ENCODE measurements around the gene GRK6.

Gene GRK6

GRCh38 chr5:177405805-177406204 is 20.7 kb upstream of the GRK6 start (continued):
- TF ChIP-seq PRDM2 (tag by site-specific recombination; IDR thresholded peaks at IDR 0.05; ENCODE audit: borderline replicate concordance), result no peak
- no peak for TF ChIP-seq KLF16 (tag by site-specific recombination; IDR thresholded peaks at IDR 0.05)
- TF ChIP-seq ZSCAN5A (tag by site-specific recombination; IDR thresholded peaks at IDR 0.05), result no peak

DNA sequence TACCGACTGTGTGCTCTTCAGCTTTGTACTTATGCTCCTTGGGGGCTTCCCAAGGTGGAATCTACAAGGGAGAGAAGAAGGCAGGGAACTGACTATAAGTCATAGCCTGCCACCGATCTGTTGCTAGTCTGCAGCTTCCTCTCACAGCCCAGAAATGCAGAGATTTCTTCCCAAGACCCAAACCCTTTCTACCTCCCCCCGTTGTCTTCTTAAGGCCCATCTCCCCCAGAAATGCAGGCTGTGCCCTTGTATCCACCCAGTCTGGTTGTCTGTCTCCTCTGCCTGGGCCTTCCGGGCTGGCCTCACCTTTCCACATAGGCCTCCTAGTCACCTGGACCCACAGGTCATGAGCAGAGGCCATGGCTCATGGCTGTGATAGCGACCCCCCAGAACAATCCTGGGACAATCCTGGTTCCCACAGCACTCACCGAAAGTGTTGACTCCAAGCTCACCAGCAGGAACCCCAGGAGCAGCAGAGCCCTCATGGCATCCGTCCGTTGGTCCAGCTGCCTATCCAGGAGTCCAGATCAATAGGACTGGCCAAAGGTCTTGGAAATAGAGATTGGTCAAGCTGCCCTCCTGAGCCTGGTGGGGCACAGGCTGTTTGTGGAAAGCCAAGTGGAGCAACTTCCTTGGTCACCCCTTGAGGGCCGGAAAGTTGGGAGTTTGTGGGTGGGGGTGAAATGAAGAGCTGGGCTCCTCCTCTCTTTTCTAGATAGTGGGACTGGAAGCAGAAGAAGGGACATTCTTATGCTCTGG is 17.3 kb upstream of the GRK6 start, which contains the start of gene F12:
Gene F12 (minus strand): TSS at position 522 of the 759 bp plus-strand sequence. CDS start 37 bp downstream, at position 485.
- H3K4me1 ChIP-seq (ENCODE audit: control insufficient read depth, insufficient read depth, low read length), result no peaks in the 10 kb centered on the region
- ChIA-PET CTCF (interaction anchor here (0.7 to 1.1 kb wide), 6 partner anchors 19 to 92 kb away, joined by 3 to 6 read pairs (median 4); no protein-coding TSS in a partner anchor), POLR2A (interaction anchor here (1.0 to 2.2 kb wide), 3 partner anchors 18 to 39 kb away, joined by 3 to 12 read pairs (median 3); partner anchors contain the start of gene GRK6)
- H3K4me3 ChIP-seq (ENCODE audit: low read depth, low read length), result no peak within 1 kb of the TSS
- no peaks in the 10 kb centered on the region for H3K36me3 ChIP-seq (ENCODE audit: control insufficient read depth in 2 of 2, insufficient read depth in 1 of 2, low read length in 2 of 2)
- TF ChIP-seq REPIN1 (tag by site-specific recombination; IDR thresholded peaks at IDR 0.05; ENCODE audit: low read depth) (no peak), ZNF302 (tag by site-specific recombination; IDR thresholded peaks at IDR 0.05; ENCODE audit: low read depth) (no peak), ZNF658 (tag by site-specific recombination; IDR thresholded peaks at IDR 0.05) (no peak), SCRT2 (tag by site-specific recombination; IDR thresholded peaks at IDR 0.05) (no peak), ZNF521 (tag by site-specific recombination; IDR thresholded peaks at IDR 0.05) (no peak), ZNF571 (tag by site-specific recombination; IDR thresholded peaks at IDR 0.05) (no peak), GLIS1 (tag by site-specific recombination; IDR thresholded peaks at IDR 0.05) (no peak), ZSCAN4 (tag by site-specific recombination; IDR thresholded peaks at IDR 0.05) (no peak), ZNF561 (tag by site-specific recombination; IDR thresholded peaks at IDR 0.05; ENCODE audit: borderline replicate concordance) (no peak)
- TF ChIP-seq, protein P1, sequence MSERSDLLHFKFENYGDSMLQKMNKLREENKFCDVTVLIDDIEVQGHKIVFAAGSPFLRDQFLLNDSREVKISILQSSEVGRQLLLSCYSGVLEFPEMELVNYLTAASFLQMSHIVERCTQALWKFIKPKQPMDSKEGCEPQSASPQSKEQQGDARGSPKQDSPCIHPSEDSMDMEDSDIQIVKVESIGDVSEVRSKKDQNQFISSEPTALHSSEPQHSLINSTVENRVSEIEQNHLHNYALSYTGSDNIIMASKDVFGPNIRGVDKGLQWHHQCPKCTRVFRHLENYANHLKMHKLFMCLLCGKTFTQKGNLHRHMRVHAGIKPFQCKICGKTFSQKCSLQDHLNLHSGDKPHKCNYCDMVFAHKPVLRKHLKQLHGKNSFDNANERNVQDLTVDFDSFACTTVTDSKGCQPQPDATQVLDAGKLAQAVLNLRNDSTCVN (tag by site-specific recombination; optimal IDR thresholded peaks at IDR 0.05), result no peak
- H3K9me3 ChIP-seq (ENCODE audit: control insufficient read depth, insufficient read depth, low read depth, low read length), result no peaks in the 10 kb centered on the region
- H3K27ac ChIP-seq (ENCODE audit: extremely low read depth, low read depth, low read length), result no peak within 1 kb of the TSS
